Stimulated activated CD4-positive, alpha-beta T cell treated with anti-CD3 and anti-CD28 coated beads, Interleukin-12 subunit alpha, Interleukin-12 subunit beta, amount 100 ng/mL, for 48 hours (primary cell): ENCODE data around the gene DAZAP2.
"Not testable (repeated sequence)": the region's sequence is repeated elsewhere in the genome, so short reads cannot be mapped to it uniquely, and the experiment has no call there.

ENCODE experiments used
- DNase-seq, 3 donors: peaks; one replicate each; pipeline ENCODE4 v3.0.0-alpha.2; 2020; ENCODE audit warnings: low read depth in 2 of 3, low spot score in 1 of 3

Gene DAZAP2

DNA sequence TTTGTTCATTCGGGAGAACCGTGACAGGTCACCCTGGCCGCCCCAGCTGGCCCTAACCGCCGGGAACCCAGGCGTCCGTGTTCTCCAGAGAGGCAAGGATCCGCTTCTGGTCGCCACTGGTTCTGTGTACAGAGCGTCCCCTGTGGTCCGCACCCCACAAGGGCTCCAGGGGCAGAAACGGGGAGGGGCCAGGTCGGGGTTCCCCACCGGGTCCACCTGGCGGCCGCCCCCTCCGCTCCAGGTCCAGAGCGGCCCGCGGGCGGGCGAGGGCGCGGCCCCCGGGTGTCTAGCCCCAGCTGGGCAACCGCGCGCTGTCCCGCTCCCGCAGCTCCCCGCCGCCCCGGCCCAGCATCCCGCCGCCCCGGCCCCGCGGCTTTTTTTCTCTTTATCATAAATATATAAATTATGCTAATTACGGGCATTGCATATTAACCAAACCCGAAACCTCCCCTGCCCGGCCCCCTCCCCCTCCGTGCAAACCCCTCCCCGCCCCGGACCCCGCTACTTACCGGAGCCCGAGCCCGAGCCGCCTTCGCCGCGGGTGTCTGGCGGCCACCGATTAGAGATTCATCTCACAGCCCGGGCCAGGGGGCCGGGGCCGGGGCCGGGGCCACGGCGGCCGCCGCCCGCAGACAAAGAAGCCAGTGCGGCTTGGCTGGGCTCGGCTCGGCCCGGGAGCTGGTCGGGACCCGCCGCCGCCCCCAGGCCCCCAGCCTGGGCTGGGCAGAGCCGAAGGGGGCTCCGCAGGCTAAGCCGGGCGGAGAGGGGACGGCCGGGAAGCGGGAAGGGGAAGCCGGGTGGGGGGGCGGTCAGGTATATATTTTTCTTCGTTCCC, 21.3 kb upstream of the DAZAP2 start:
- peak in 2 of 3 donors; percentile 29 to 32 for DNase-seq

DNA sequence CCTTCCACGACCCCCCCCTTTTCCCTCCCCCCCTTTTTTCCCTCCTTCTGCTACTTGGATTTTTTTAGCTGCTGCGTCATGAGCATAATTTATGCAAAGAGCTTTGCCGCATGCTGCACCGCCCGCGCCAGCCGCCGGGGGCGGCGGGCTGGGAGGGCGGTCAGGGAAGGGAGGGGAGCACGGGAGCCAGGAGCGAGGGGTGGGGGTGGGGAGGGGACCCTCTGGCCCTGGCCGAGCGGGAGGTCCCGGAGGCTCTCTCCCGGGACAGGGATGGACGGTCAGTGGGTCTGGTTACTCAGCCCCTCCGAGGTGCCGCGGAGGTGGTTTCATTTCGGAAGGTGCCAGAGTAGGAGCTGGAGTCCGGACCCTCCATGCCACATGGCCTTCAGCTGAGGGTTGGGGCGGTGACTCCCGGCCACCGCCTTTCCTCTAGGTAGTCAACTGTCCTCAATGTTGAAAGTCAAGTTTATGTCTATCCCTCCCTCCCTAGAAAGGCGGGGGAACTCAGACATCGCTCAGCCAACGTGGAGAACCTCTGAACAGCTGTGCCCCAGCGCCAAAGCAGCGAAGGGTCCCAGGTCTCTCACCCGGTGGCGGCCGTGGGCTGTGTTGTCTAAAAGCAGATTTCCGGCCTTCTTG, 20.5 kb upstream of the DAZAP2 start, which contains the start of gene POU6F1:
POU6F1 (minus strand) TSS at position 95 of the 639 bp plus-strand sequence. CDS start 11,226 bp downstream, outside the sequence.
- DNase-seq = peak; percentile 39 to 59 (median 48)

DNA sequence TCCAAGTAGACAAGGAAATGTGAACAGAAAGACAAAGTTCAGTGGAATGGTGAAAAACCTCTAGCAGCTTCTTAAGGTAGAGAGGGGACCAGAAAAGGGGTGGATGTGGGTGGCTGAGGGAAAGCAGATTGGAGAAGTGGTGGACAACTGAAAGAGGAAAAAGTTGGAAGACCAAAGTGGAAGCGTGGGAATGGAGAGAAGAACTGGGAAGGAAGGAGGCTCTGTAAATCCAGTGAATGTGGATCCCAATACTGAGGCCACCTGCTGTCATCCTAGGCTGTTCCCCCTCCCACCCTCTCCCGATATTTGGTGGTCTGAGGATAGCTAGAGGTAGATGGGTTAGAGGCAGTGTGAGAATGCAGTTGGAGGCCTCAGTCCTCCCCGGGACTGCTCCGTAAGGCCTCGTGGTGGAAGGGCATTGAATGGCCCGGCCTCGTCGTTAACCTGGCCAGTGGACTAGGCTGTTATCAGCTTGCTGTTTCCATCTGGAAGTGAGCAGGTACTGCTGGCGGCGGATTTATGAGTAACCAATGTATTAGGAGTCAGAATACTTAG, 19.9 kb upstream of the DAZAP2 start:
- no peak for DNase-seq

DNA sequence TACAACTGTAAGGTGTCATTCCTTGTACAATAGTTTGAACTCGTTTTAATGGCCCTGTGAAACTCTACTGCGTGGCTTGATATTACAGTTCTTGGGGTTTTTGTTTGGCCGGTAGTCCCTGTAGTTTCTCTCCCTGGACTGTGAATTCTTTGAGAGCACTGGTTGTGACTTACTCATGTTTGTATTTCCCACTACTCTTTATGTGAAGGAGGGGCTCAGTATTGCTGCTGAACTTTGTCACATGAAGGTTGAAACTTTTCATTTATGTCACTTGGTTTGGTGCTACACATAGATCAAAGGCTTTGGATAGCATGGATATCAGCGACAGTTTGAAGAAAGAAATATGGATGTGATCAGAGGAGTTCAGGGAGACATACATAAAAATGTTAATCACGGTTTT, 19.3 kb upstream of the DAZAP2 start:
- no peak for DNase-seq

DNA sequence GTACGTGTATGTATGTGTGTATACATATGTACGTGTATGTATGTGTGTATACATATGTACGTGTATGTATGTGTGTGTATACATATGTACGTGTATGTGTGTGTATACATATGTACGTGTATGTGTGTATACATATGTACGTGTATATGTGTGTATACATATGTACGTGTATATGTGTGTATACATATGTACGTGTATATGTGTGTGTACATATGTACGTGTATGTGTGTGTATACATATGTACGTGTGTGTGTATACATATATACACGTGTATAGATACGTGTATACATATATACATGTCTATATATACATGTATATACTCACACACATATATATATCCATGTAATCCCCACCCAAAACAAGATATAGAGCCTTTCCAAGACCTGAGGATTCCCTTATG, 18.8 kb upstream of the DAZAP2 start:
- DNase-seq = not testable (repeated sequence)

GRCh38 chr12:51222461-51222860, 16.2 kb upstream of the DAZAP2 start:
- no peak for DNase-seq

DNA sequence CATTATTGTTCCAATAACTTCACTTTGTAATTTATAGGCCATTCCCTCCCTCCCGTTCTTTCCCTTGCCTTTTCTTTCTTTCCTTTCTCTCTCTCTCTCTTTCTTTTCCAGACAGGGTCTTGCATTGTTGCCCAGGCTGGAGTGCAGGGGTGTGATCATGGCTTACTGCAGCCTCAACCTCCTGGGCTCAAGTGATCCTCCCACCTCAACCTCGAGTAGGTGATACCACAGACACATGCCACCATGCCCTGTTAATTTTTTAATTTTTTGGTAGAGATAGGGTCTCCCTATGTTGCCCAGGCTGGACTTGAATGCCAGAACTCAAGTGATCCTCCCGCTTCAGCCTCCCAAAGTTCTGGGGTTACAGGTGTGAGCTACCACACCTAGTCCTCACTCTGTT, 14.0 kb upstream of the DAZAP2 start:
- no peak for DNase-seq

DNA sequence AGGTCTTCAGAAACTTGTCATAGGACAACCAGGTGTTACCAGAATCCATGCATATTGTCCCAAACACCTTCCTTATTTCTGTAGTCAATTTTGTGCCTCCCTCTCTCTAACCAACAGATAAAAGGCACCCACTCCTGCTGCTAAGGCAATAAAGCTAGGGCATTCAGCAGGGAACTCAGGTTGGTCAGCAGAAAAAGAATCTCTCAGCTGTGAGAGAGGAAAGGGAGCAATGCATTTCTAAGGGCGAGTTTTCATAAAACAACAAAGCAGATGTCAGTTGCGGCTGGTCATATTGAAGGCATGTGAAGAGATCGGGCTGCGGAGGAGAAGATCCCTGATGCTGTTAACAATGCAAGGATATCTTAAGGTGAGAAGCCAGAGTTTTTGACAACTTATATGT, 13.4 kb upstream of the DAZAP2 start:
- DNase-seq = no peak

DNA sequence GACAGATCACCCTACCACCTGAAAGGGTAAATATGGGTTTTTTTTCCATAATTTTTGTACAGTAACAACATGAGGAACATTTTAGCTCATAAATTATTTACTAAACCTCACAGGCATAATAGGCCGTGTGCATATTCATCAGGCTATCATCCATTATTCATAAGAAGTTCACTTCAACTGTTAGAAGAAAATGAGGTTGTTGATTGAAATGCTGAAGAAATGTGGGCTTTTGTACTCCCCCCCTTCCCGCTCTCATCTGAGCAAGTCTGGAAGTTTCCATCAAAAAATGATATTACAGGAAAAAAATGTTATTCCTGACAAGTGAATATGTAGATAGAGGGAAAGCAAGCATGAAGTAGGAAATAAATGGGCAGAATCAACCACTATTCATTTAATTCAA, 12.9 kb upstream of the DAZAP2 start:
- DNase-seq = no peak

GRCh38 chr12:51227112-51227511, 11.5 kb upstream of the DAZAP2 start:
- DNase-seq = not testable (repeated sequence)

GRCh38 chr12:51227962-51228361, 10.7 kb upstream of the DAZAP2 start:
- DNase-seq = no peak

GRCh38 chr12:51229116-51229809, 9.4 kb upstream of the DAZAP2 start:
- no peak for DNase-seq

- no peak for DNase-seq
These were observed 6.0 kb upstream of the DAZAP2 start for GRCh38 chr12:51232642-51233041.

- no peak for DNase-seq
These were observed 4.1 kb upstream of the DAZAP2 start for GRCh38 chr12:51234530-51234929.

GRCh38 chr12:51238037-51238509, 553 bp upstream of the DAZAP2 start:
- DNase-seq = no peak

GRCh38 chr12:51240971-51241370, 2.3 kb downstream of the DAZAP2 start:
- no peak for DNase-seq

GRCh38 chr12:51242120-51242519, 3.5 kb downstream of the DAZAP2 start:
- DNase-seq = no peak

DNA sequence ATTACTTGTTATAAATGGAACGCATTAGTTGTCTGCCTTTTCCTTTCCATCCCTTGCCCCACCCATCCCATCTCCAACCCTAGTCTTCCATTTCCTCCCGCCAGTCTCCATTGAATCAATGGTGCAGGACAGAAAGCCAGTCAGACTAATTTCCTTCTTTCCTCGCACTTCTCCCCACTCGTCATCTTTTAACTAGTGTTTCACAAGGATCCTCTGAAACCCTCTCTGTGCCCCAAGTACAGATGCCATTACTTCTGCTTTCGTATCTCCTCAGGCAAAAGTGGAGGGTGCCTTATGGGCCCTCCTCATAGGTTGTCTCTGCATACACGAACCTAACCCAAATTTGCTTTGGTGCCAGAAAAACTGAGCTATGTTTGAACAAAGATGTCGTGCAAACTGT, 4.2 kb downstream of the DAZAP2 start:
- no peak for DNase-seq

DNA sequence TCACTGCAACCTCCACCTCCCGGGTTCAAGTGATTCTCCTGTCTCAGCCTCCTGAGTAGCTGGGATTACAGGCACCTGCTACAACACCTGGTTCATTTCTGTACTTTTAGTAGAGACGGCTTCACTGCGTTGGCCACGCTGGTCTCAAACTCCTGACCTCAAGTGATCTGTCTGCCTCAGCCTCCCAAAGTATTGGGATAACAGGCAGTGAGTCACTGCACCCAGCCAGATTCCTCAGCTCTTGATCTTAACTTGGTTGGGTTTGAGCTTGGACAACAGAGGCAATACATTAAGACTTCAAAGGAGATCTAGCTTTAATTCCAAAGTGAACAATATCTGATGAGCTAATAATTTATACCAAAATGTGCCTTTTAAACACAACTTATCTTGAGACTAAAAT, 5.6 kb downstream of the DAZAP2 start:
- no peak for DNase-seq

- DNase-seq = no peak
These were observed 7.0 kb downstream of the DAZAP2 start for GRCh38 chr12:51245476-51246253.
